ENCODE data around the gene SLIT1. TPM values are rescaled to one million over a fixed set of nuclear protein-coding genes. Genes with fewer than 3 reads are reported as not detected.

The SLIT1 gene
- total RNA-seq, 1 experiment from 2014 or later = not detected

- TF ChIP-seq CTCF (IDR thresholded peaks at IDR 0.05; ENCODE audit: unreplicated experiment) = peak; percentile 70
- Mint-ChIP-seq H3K4me1 (ENCODE audit: insufficient read depth, unreplicated experiment) (no peaks in the 10 kb centered on the region), H3K27me3 (ENCODE audit: insufficient read depth, unreplicated experiment) (peaks cover 70% of the 10 kb centered on the region), H3K36me3 (ENCODE audit: insufficient read depth, unreplicated experiment) (no peaks in the 10 kb centered on the region), H3K4me3 (ENCODE audit: unreplicated experiment) (no peak overlapping the region), H3K9me3 (ENCODE audit: unreplicated experiment) (no peaks in the 10 kb centered on the region), H3K27ac (ENCODE audit: low read depth, unreplicated experiment) (no peak overlapping the region)
- no TSS peak for BruUV-seq (replicated peaks)
- ChIA-PET CTCF (interaction anchor here (0.5 to 4.6 kb wide), 18 partner anchors 9 to 1822 kb away, joined by 3 to 32 read pairs (median 5); no protein-coding TSS in a partner anchor), POLR2A (interaction anchor here (0.6 kb wide), 2 partner anchors 26 to 89 kb away, joined by 3 read pairs; no protein-coding TSS in a partner anchor)
- intact Hi-C loops (cut with micrococcal nuclease) = no loop called here
- DNase-seq (ENCODE audit: unreplicated experiment) = peak; percentile 73
Measured at GRCh38 chr10:97081621-97082235, 104.0 kb downstream of the SLIT1 start.

- TF ChIP-seq CTCF (IDR thresholded peaks at IDR 0.05; ENCODE audit: unreplicated experiment) = no peak
- DNase-seq (ENCODE audit: unreplicated experiment) = no peak
- intact Hi-C loops (cut with micrococcal nuclease) = no loop called here
- H3K27ac Mint-ChIP-seq (ENCODE audit: low read depth, unreplicated experiment) = no peak overlapping the region
- BruUV-seq (replicated peaks) = no TSS peak
- peaks cover 70% of the 10 kb centered on the region for H3K27me3 Mint-ChIP-seq (ENCODE audit: insufficient read depth, unreplicated experiment)
- CTCF ChIA-PET = interaction anchor here (0.6 to 4.6 kb wide), 6 partner anchors 10 to 130 kb away, joined by 3 to 32 read pairs (median 6); no protein-coding TSS in a partner anchor
- POLR2A ChIA-PET = no interaction called here
- no peak overlapping the region for H3K4me3 Mint-ChIP-seq (ENCODE audit: unreplicated experiment)
- H3K9me3 Mint-ChIP-seq (ENCODE audit: unreplicated experiment) = no peaks in the 10 kb centered on the region
- H3K4me1 Mint-ChIP-seq (ENCODE audit: insufficient read depth, unreplicated experiment) = no peaks in the 10 kb centered on the region
- no peaks in the 10 kb centered on the region for H3K36me3 Mint-ChIP-seq (ENCODE audit: insufficient read depth, unreplicated experiment)
Measured at GRCh38 chr10:97080051-97080776, 105.5 kb downstream of the SLIT1 start.

GRCh38 chr10:97079448-97079847 is 106.3 kb downstream of the SLIT1 start:
- peaks cover 62% of the 10 kb centered on the region for H3K27me3 Mint-ChIP-seq (ENCODE audit: insufficient read depth, unreplicated experiment)
- BruUV-seq (replicated peaks) = no TSS peak
- no peak for TF ChIP-seq CTCF (IDR thresholded peaks at IDR 0.05; ENCODE audit: unreplicated experiment)
- H3K36me3 Mint-ChIP-seq (ENCODE audit: insufficient read depth, unreplicated experiment) = no peaks in the 10 kb centered on the region
- CTCF ChIA-PET = interaction anchor here (1.4 to 3.1 kb wide), 3 partner anchors 10 to 683 kb away, joined by 5 to 32 read pairs (median 6); no protein-coding TSS in a partner anchor
- no peak overlapping the region for H3K4me3 Mint-ChIP-seq (ENCODE audit: unreplicated experiment)
- intact Hi-C loops (cut with micrococcal nuclease) = no loop called here
- DNase-seq (ENCODE audit: unreplicated experiment) = no peak
- no peak overlapping the region for H3K27ac Mint-ChIP-seq (ENCODE audit: low read depth, unreplicated experiment)
- H3K9me3 Mint-ChIP-seq (ENCODE audit: unreplicated experiment) = no peaks in the 10 kb centered on the region
- POLR2A ChIA-PET = no interaction called here
- no peaks in the 10 kb centered on the region for H3K4me1 Mint-ChIP-seq (ENCODE audit: insufficient read depth, unreplicated experiment)

- no peaks in the 10 kb centered on the region for H3K9me3 Mint-ChIP-seq (ENCODE audit: unreplicated experiment)
- H3K27me3 Mint-ChIP-seq (ENCODE audit: insufficient read depth, unreplicated experiment) = peaks cover 57% of the 10 kb centered on the region
- DNase-seq (ENCODE audit: unreplicated experiment) = no peak
- H3K4me3 Mint-ChIP-seq (ENCODE audit: unreplicated experiment) = no peak overlapping the region
- no peaks in the 10 kb centered on the region for H3K36me3 Mint-ChIP-seq (ENCODE audit: insufficient read depth, unreplicated experiment)
- no TSS peak for BruUV-seq (replicated peaks)
- POLR2A ChIA-PET = no interaction called here
- CTCF ChIA-PET = interaction anchor here (0.6 to 3.1 kb wide), 4 partner anchors 9 to 1425 kb away, joined by 3 to 32 read pairs (median 6); no protein-coding TSS in a partner anchor
- intact Hi-C loops (cut with micrococcal nuclease) = no loop called here
- H3K27ac Mint-ChIP-seq (ENCODE audit: low read depth, unreplicated experiment) = no peak overlapping the region
- TF ChIP-seq CTCF (IDR thresholded peaks at IDR 0.05; ENCODE audit: unreplicated experiment) = no peak
- H3K4me1 Mint-ChIP-seq (ENCODE audit: insufficient read depth, unreplicated experiment) = no peaks in the 10 kb centered on the region
Measured at GRCh38 chr10:97078938-97079445, 106.8 kb downstream of the SLIT1 start.

Measured in MCF 10A (cell line).